Spleen (tissue), 11 donors: Measurements from ENCODE around the gene PTRHD1. TPM values are rescaled to one million over a fixed set of nuclear protein-coding genes. Genes with fewer than 3 reads are reported as not detected.
"Not testable (repeated sequence)": the region's sequence is repeated elsewhere in the genome, so short reads cannot be mapped to it uniquely, and the experiment has no call there.

Experiments used
- DNase-seq: peaks from one replicate; pipeline ENCODE4 v3.0.0-alpha.2; 2020
- H3K27ac ChIP-seq, 8 donors: fragments of 200-600 bp; sonication (generic) in 7 of 8; 1 replicate in 4 of 8; 2 replicates in 4 of 8; pipeline versions ENCODE4 v1.5.0 to v1.8.0; 2016 to 2021; ENCODE audit warnings: inconsistent platforms in 4 of 8, mild to moderate bottlenecking in 4 of 8, moderate library complexity in 1 of 8
- H3K27me3 ChIP-seq, 7 donors: fragments of 200-600 bp; sonication (generic) in 6 of 7; replicated peaks in 1 of 7; 1 replicate in 4 of 7; 2 replicates in 3 of 7; pipeline versions ENCODE4 v1.5.0 to v1.8.0; 2016 to 2021; ENCODE audit warnings: inconsistent platforms in 3 of 7, mild to moderate bottlenecking in 1 of 7
- H3K36me3 ChIP-seq, 6 donors: fragments of 200-600 bp; sonication (generic) in 5 of 6; 1 replicate in 4 of 6; 2 replicates in 2 of 6; pipeline versions ENCODE4 v1.5.0 to v1.8.0; 2016 to 2021; ENCODE audit warnings: inconsistent platforms in 2 of 6
- H3K4me1 ChIP-seq, 6 donors: fragments of 200-600 bp; sonication (generic) in 5 of 6; 1 replicate in 3 of 6; 2 replicates in 3 of 6; pipeline versions ENCODE4 v1.5.0 to v1.8.0; 2016 to 2021; ENCODE audit warnings: inconsistent platforms in 3 of 6
- H3K4me3 ChIP-seq, 8 donors: fragments of 200-600 bp; sonication (generic) in 7 of 8; 1 replicate in 4 of 8; 2 replicates in 4 of 8; pipeline versions ENCODE4 v1.5.0 to v1.8.0; 2016 to 2021; ENCODE audit warnings: inconsistent platforms in 4 of 8, mild to moderate bottlenecking in 4 of 8, moderate library complexity in 2 of 8
- H3K9me3 ChIP-seq, 8 donors: fragments of 200-600 bp; sonication (generic) in 7 of 8; 1 replicate in 4 of 8; 2 replicates in 4 of 8; pipeline versions ENCODE4 v1.5.0 to v1.8.0; 2016 to 2021; ENCODE audit warnings: inconsistent platforms in 4 of 8
- CTCF ChIP-seq, 11 experiments: fragments of 200-600 bp in 7 of 11; fragments of 450-650 bp in 4 of 11; sonication (generic) in 4 of 11; IDR thresholded peaks in 8 of 11; conservative IDR thresholded peaks in 3 of 11; 1 replicate in 7 of 11; 2 replicates in 4 of 11; pipeline versions ENCODE4 v1.4.0 to v1.8.0; 2016 to 2021; ENCODE audit warnings: antibody characterized with exemption in 11 of 11, inconsistent platforms in 4 of 11, mild to moderate bottlenecking in 1 of 11
- POLR2A ChIP-seq, 3 donors: fragments of 450-650 bp; IDR thresholded peaks; one replicate each; pipeline ENCODE4 v1.5.1; 2017; ENCODE audit warnings: antibody characterized with exemption in 3 of 3, mild to moderate bottlenecking in 1 of 3
- POLR2AphosphoS5 ChIP-seq, 3 donors: sonication (generic); formaldehyde crosslinking; IDR thresholded peaks; one replicate each; pipeline ENCODE4 v1.5.1; 2017; ENCODE audit warnings: antibody characterized with exemption in 3 of 3
- WGBS, 5 donors: extraction: QIAGEN DNeasy Blood & Tissue Kit in 3 of 5; methylation state at CpG; one replicate each; pipeline versions ENCODE4 v1.1.5 to v1.1.7; 2013 to 2018; 5-methylcytosine and 5-hydroxymethylcytosine counted together
- intact Hi-C: fragments of 100-400 bp; cut with DNase I; formaldehyde crosslinking; loops from one replicate; pipeline ENCODE4 v1.15.0; 2023; ENCODE audit warnings: low total_unique reads
- polyA plus RNA-seq, 3 donors: library from polyadenylated mRNA; stranded (reverse); fragments of 200-250 nt; gene quantifications; one replicate each; pipeline ENCODE4 v1.2.1, GENCODE V29; 2013
- total RNA-seq, 7 donors: library from RNA; depleted of rRNA in 3 of 7; stranded (reverse); fragments of >200 nt in 3 of 7; fragmentation: NEBNext Ultra II Directional in 4 of 7; extraction: Animal tissue kit (Norgen Biotek cat#: 25700) in 4 of 7; gene quantifications; one replicate each; pipeline versions ENCODE4 v1.1.0 to v1.2.1, GENCODE V29; 2016 to 2021
- donor health status: healthy with polysubstance abuse.
- donor health status: DM: no; HTN: no; CAD: no; lungs with moderate emphysema.
- donor health status: DM: no; HTN: no; CAD: no.
- donor health status: Bipolar disorder and iron deficiency.
- donor health status: healthy.
- donor health status: DM: no; HTN: no; CAD: no.
- donor health status: DM: yes; HTN: yes; CAD: no.

PTRHD1 gene
- total and polyA plus RNA-seq, 10 donors = 11.0 to 42.0 (median 23.9) TPM

GRCh38 chr2:24814516-24814915, 21.3 kb upstream of the PTRHD1 start:
- Histone ChIP-seq H3K4me3 (no peak overlapping the region), H3K27me3 (no peaks in the 10 kb centered on the region), H3K36me3 (peaks cover 0 to 64% (median 19%) of the 10 kb centered on the region in 6 donors), H3K27ac (no peak overlapping the region), H3K4me1 (peaks cover 0 to 8% (median 0%) of the 10 kb centered on the region in 6 donors), H3K9me3 (no peaks in the 10 kb centered on the region)
- no peak for DNase-seq
- intact Hi-C loops = no loop called here
- no peak for TF ChIP-seq CTCF (IDR thresholded peaks at IDR 0.05 in 8 of 11, conservative IDR thresholded peaks at IDR 0.05 in 3 of 11)
- no peak for TF ChIP-seq POLR2A (IDR thresholded peaks at IDR 0.05)
- TF ChIP-seq POLR2AphosphoS5 (IDR thresholded peaks at IDR 0.05) = no peak
- WGBS, 5 donors = 90 to 96% (median 94%) methylated on average over 4 of the region's 4 CpGs

- Histone ChIP-seq H3K4me3 (no peak overlapping the region), H3K4me1 (peaks cover 0 to 6% (median 0%) of the 10 kb centered on the region in 6 donors), H3K27me3 (no peaks in the 10 kb centered on the region), H3K27ac (no peak overlapping the region), H3K9me3 (no peaks in the 10 kb centered on the region), H3K36me3 (peaks cover 0 to 56% (median 14%) of the 10 kb centered on the region in 6 donors)
- intact Hi-C loops = no loop called here
- TF ChIP-seq POLR2A (IDR thresholded peaks at IDR 0.05) (no peak), POLR2AphosphoS5 (IDR thresholded peaks at IDR 0.05) (no peak), CTCF (IDR thresholded peaks at IDR 0.05 in 8 of 11, conservative IDR thresholded peaks at IDR 0.05 in 3 of 11) (no peak)
- DNase-seq = no peak
- 97 to 98% (median 98%) methylated on average over 4 of the region's 4 CpGs for whole genome bisulfite sequencing, 5 donors
Measured at GRCh38 chr2:24813691-24814137, 20.5 kb upstream of the PTRHD1 start.

GRCh38 chr2:24809316-24810007, 16.3 kb upstream of the PTRHD1 start:
- Histone ChIP-seq H3K27ac (no peak overlapping the region), H3K27me3 (no peaks in the 10 kb centered on the region), H3K4me3 (no peak overlapping the region), H3K4me1 (peaks cover 0 to 5% (median 0%) of the 10 kb centered on the region in 6 donors), H3K9me3 (peaks cover 0 to 10% (median 8%) of the 10 kb centered on the region in 8 donors), H3K36me3 (peaks cover 0 to 30% (median 0%) of the 10 kb centered on the region in 6 donors)
- 88 to 93% (median 89%) methylated on average over 4 of the region's 4 CpGs for WGBS, 5 donors
- DNase-seq = no peak
- intact Hi-C loops = no loop called here
- TF ChIP-seq POLR2A (IDR thresholded peaks at IDR 0.05) = no peak
- TF ChIP-seq CTCF (IDR thresholded peaks at IDR 0.05 in 8 of 11, conservative IDR thresholded peaks at IDR 0.05 in 3 of 11) = no peak
- no peak for TF ChIP-seq POLR2AphosphoS5 (IDR thresholded peaks at IDR 0.05)

- Histone ChIP-seq H3K4me3 (no peak overlapping the region), H3K9me3 (peaks cover 0 to 10% (median 8%) of the 10 kb centered on the region in 8 donors), H3K27ac (no peak overlapping the region), H3K4me1 (peaks cover 0 to 5% (median 0%) of the 10 kb centered on the region in 6 donors), H3K36me3 (peaks cover 0 to 16% (median 0%) of the 10 kb centered on the region in 6 donors), H3K27me3 (no peaks in the 10 kb centered on the region)
- TF ChIP-seq CTCF (IDR thresholded peaks at IDR 0.05 in 8 of 11, conservative IDR thresholded peaks at IDR 0.05 in 3 of 11) (no peak), POLR2A (IDR thresholded peaks at IDR 0.05) (no peak), POLR2AphosphoS5 (IDR thresholded peaks at IDR 0.05) (no peak)
- intact Hi-C loops = no loop called here
- DNase-seq = no peak
Measured at GRCh38 chr2:24806661-24807036, 13.5 kb upstream of the PTRHD1 start.

GRCh38 chr2:24805811-24806660, 12.8 kb upstream of the PTRHD1 start:
- DNase-seq, H3K4me3 ChIP-seq, H3K4me1 ChIP-seq, H3K9me3 ChIP-seq, H3K27me3 ChIP-seq, intact Hi-C loops, H3K27ac ChIP-seq: not testable (repeated sequence)
- peaks cover 0 to 16% (median 0%) of the 10 kb centered on the region in 6 donors for H3K36me3 ChIP-seq
- WGBS, 5 donors = 91 to 96% (median 96%) methylated on average over 22 to 25 of the region's 25 CpGs

- H3K9me3 ChIP-seq, DNase-seq, H3K4me3 ChIP-seq, H3K27me3 ChIP-seq, H3K4me1 ChIP-seq, intact Hi-C loops, H3K27ac ChIP-seq: not testable (repeated sequence)
- H3K36me3 ChIP-seq = peaks cover 0 to 21% (median 5%) of the 10 kb centered on the region in 6 donors
- 90 to 99% (median 97%) methylated on average over 3 to 5 of the region's 5 CpGs for WGBS, 5 donors
Measured at GRCh38 chr2:24800487-24800886, 7.3 kb upstream of the PTRHD1 start.
